Measurements from ENCODE around the gene SEMA7A.

GRCh38 chr15:74409225-74409624 lies 24.5 kb downstream of the SEMA7A start:
- no peak for TF ChIP-seq FOXP2 (optimal IDR thresholded peaks at IDR 0.05; ENCODE audit: borderline replicate concordance, extremely low read depth, extremely low read length, insufficient read depth)
- no peak for TF ChIP-seq TAF1 (IDR thresholded peaks at IDR 0.05; ENCODE audit: borderline replicate concordance, insufficient read depth, low read length)
